CD4-positive, alpha-beta memory T cell (primary cell): ENCODE results near the gene ITPK1. TPM values are rescaled to one million over a fixed set of nuclear protein-coding genes. Genes with fewer than 3 reads are reported as not detected.
"Not testable (repeated sequence)": the region's sequence is repeated elsewhere in the genome, so short reads cannot be mapped to it uniquely, and the experiment has no call there.

ENCODE experiments used
- CTCF ChIA-PET: fragments of 350-600 bp; sonication (Branson Sonifier 250); formaldehyde crosslinking; loops from one replicate; lab custom pipeline; 2021; ENCODE audit warnings: inconsistent platforms; ENCODE audit not compliant: partially characterized antibody; lab: Charles Lee
- POLR2A ChIA-PET: fragments of 350-600 bp; sonication (Branson Sonifier 250); formaldehyde crosslinking; loops from one replicate; lab custom pipeline; 2021; ENCODE audit not compliant: partially characterized antibody; lab: Charles Lee
- DNase-seq, 5 donors: peaks; one replicate each; pipeline versions ENCODE4 v3.0.0 to v3.0.0-alpha.2; 2020 to 2022; ENCODE audit warnings: mixed read lengths in 1 of 5
- H3K27ac ChIP-seq: one replicate; pipeline ENCODE4 v1.7.0; 2013; ENCODE audit warnings: low read depth, low read length
- H3K27me3 ChIP-seq: 2 replicates; pipeline ENCODE4 v1.7.0; 2013; ENCODE audit warnings: mild to moderate bottlenecking, low read length, moderate library complexity; ENCODE audit not compliant: insufficient read depth
- H3K36me3 ChIP-seq: 2 replicates; pipeline ENCODE4 v1.7.0; 2013; ENCODE audit warnings: mild to moderate bottlenecking, low read length, moderate library complexity; ENCODE audit not compliant: insufficient read depth
- H3K4me1 ChIP-seq: 2 replicates; pipeline ENCODE4 v1.7.0; 2013; ENCODE audit warnings: mild to moderate bottlenecking, low read length, moderate library complexity; ENCODE audit not compliant: insufficient read depth
- H3K4me3 ChIP-seq, 2 donors: one replicate each; pipeline ENCODE4 v1.7.0; 2013; ENCODE audit warnings: low read length in 2 of 2, mild to moderate bottlenecking in 1 of 2
- H3K9me3 ChIP-seq, 2 donors: one replicate each; pipeline ENCODE4 v1.7.0; 2013; ENCODE audit warnings: low read length in 2 of 2, control low read depth in 1 of 2; ENCODE audit not compliant: control insufficient read depth in 1 of 2
- H3K27ac Mint-ChIP-seq, 7 donors: one replicate each; pipeline ENCODE4 v1.8.0; 2020 to 2021; ENCODE audit warnings: mixed read lengths in 7 of 7, mild to moderate bottlenecking in 6 of 7, inconsistent platforms in 3 of 7, moderate library complexity in 3 of 7
- H3K27me3 Mint-ChIP-seq, 2 donors: one replicate each; pipeline ENCODE4 v1.8.0; 2020 to 2021; ENCODE audit warnings: mixed read lengths in 2 of 2
- H3K36me3 Mint-ChIP-seq, 2 donors: one replicate each; pipeline ENCODE4 v1.8.0; 2020 to 2021; ENCODE audit warnings: mixed read lengths in 2 of 2, inconsistent platforms in 1 of 2, mild to moderate bottlenecking in 1 of 2
- H3K4me1 Mint-ChIP-seq, 4 donors: one replicate each; pipeline ENCODE4 v1.8.0; 2020 to 2021; ENCODE audit warnings: mixed read lengths in 4 of 4, mild to moderate bottlenecking in 1 of 4
- H3K4me3 Mint-ChIP-seq, 8 donors: one replicate each; pipeline ENCODE4 v1.8.0; 2020 to 2021; ENCODE audit warnings: mixed read lengths in 8 of 8, mild to moderate bottlenecking in 7 of 8, moderate library complexity in 6 of 8, inconsistent platforms in 3 of 8
- H3K9me3 Mint-ChIP-seq, 8 donors: one replicate each; pipeline ENCODE4 v1.8.0; 2020 to 2021; ENCODE audit warnings: mixed read lengths in 8 of 8, mild to moderate bottlenecking in 5 of 8, inconsistent platforms in 3 of 8, moderate library complexity in 1 of 8
- intact Hi-C: fragments of 100-400 bp; cut with micrococcal nuclease; formaldehyde crosslinking; loops from one replicate; pipeline ENCODE4 v1.15.1; 2023
- polyA plus RNA-seq, 2 donors: library from polyadenylated mRNA; unstranded; fragments of 300-500 nt; fragmentation: Illumina TruSeq; gene quantifications; one replicate each; pipeline ENCODE4 v1.2.3, GENCODE V29; 2021
- total RNA-seq, 2 experiments: library from RNA; stranded (reverse); gene quantifications; one replicate each; pipeline ENCODE4 v1.2.3, GENCODE V29; 2021

The ITPK1 gene
- total and polyA plus RNA-seq, 4 experiments from 2014 or later = 12.5 to 30.0 (median 26.9) TPM

GRCh38 chr14:93132472-93133065 lies 16.8 kb upstream of the ITPK1 start:
- no peak overlapping the region for H3K27ac ChIP-seq
- no peaks in the 10 kb centered on the region for H3K9me3 Mint-ChIP-seq
- POLR2A ChIA-PET = interaction anchor here (0.6 to 2.3 kb wide), 4 partner anchors 15 to 178 kb away, joined by 3 to 11 read pairs (median 8); partner anchors contain the start of gene ITPK1
- H3K4me3 ChIP-seq = no peak overlapping the region
- no peaks in the 10 kb centered on the region for H3K4me1 Mint-ChIP-seq
- H3K4me3 Mint-ChIP-seq = no peak overlapping the region
- H3K4me1 ChIP-seq = no peaks in the 10 kb centered on the region
- DNase-seq = peak in 2 of 5 donors; percentile 19 to 22
- no peaks in the 10 kb centered on the region for H3K36me3 ChIP-seq
- H3K27me3 Mint-ChIP-seq = no peaks in the 10 kb centered on the region
- no peaks in the 10 kb centered on the region for H3K9me3 ChIP-seq
- H3K27ac Mint-ChIP-seq = no peak overlapping the region
- H3K27me3 ChIP-seq = no peaks in the 10 kb centered on the region
- no peaks in the 10 kb centered on the region for H3K36me3 Mint-ChIP-seq
- intact Hi-C loops = loop anchor here (1.0 to 10.0 kb wide), 2 partner anchors 19 to 298 kb away; no protein-coding TSS in a partner anchor
- CTCF ChIA-PET = interaction anchor here (0.9 to 6.3 kb wide), 14 partner anchors 8 to 184 kb away, joined by 3 to 105 read pairs (median 4); partner anchors contain the start of gene ITPK1

GRCh38 chr14:93131257-93131820 lies 15.6 kb upstream of the ITPK1 start:
- H3K9me3 Mint-ChIP-seq, H3K27me3 ChIP-seq, H3K4me1 Mint-ChIP-seq, DNase-seq, H3K4me3 ChIP-seq, H3K4me3 Mint-ChIP-seq, H3K27me3 Mint-ChIP-seq, H3K27ac ChIP-seq, H3K36me3 Mint-ChIP-seq, H3K36me3 ChIP-seq, H3K4me1 ChIP-seq, H3K9me3 ChIP-seq: not testable (repeated sequence)
- intact Hi-C loops = loop anchor here (10.0 kb wide), 1 partner anchor 297 kb away; no protein-coding TSS in a partner anchor
- POLR2A ChIA-PET = interaction anchor here (2.3 kb wide), 2 partner anchors 16 to 18 kb away, joined by 10 to 11 read pairs; partner anchors contain the start of gene ITPK1
- CTCF ChIA-PET = interaction anchor here (1.1 to 6.3 kb wide), 4 partner anchors 12 to 182 kb away, joined by 4 to 105 read pairs (median 23); partner anchors contain the start of gene ITPK1
- peak overlapping the region in 1 of 7 donors; percentile 35 for H3K27ac Mint-ChIP-seq

- Histone ChIP-seq H3K4me1 (no peaks in the 10 kb centered on the region), H3K36me3 (no peaks in the 10 kb centered on the region), H3K27me3 (no peaks in the 10 kb centered on the region), H3K27ac (no peak overlapping the region), H3K9me3 (no peaks in the 10 kb centered on the region), H3K4me3 (no peak overlapping the region)
- Mint-ChIP-seq H3K36me3 (no peaks in the 10 kb centered on the region), H3K27me3 (no peaks in the 10 kb centered on the region), H3K27ac (peak overlapping the region in 1 of 7 donors; percentile 53), H3K4me1 (no peaks in the 10 kb centered on the region), H3K9me3 (no peaks in the 10 kb centered on the region), H3K4me3 (no peak overlapping the region)
- intact Hi-C loops = no loop called here
- CTCF ChIA-PET = interaction anchor here (6.3 kb wide), 1 partner anchor 15 kb away, joined by 105 read pairs; the partner anchor contains the start of gene ITPK1
- POLR2A ChIA-PET = no interaction called here
- DNase-seq = no peak
These were observed 13.2 kb upstream of the ITPK1 start for GRCh38 chr14:93128725-93129459.

GRCh38 chr14:93126111-93126510 lies 10.4 kb upstream of the ITPK1 start:
- H3K36me3 ChIP-seq = no peaks in the 10 kb centered on the region
- no peaks in the 10 kb centered on the region for H3K27me3 ChIP-seq
- no peak for DNase-seq
- no peaks in the 10 kb centered on the region for H3K9me3 ChIP-seq
- H3K4me3 Mint-ChIP-seq = no peak overlapping the region
- no peak overlapping the region for H3K27ac Mint-ChIP-seq
- H3K4me3 ChIP-seq = no peak overlapping the region
- no peaks in the 10 kb centered on the region for H3K27me3 Mint-ChIP-seq
- ChIA-PET POLR2A (interaction anchor here (1.1 kb wide), 1 partner anchor 11 kb away, joined by 3 read pairs; the partner anchor contains the start of gene ITPK1), CTCF (interaction anchor here (0.9 to 1.4 kb wide), 3 partner anchors 10 to 13 kb away, joined by 3 to 10 read pairs (median 3); no protein-coding TSS in a partner anchor)
- no peaks in the 10 kb centered on the region for H3K9me3 Mint-ChIP-seq
- no peaks in the 10 kb centered on the region for H3K36me3 Mint-ChIP-seq
- no peaks in the 10 kb centered on the region for H3K4me1 Mint-ChIP-seq
- H3K4me1 ChIP-seq = no peaks in the 10 kb centered on the region
- intact Hi-C loops = no loop called here
- no peak overlapping the region for H3K27ac ChIP-seq

GRCh38 chr14:93122826-93123225 lies 7.1 kb upstream of the ITPK1 start:
- intact Hi-C loops = no loop called here
- POLR2A ChIA-PET = no interaction called here
- DNase-seq = no peak
- Mint-ChIP-seq H3K4me3 (no peak overlapping the region), H3K9me3 (no peaks in the 10 kb centered on the region), H3K36me3 (no peaks in the 10 kb centered on the region), H3K27me3 (no peaks in the 10 kb centered on the region), H3K4me1 (no peaks in the 10 kb centered on the region), H3K27ac (no peak overlapping the region)
- H3K27ac ChIP-seq = no peak overlapping the region
- CTCF ChIA-PET = interaction anchor here (1.0 to 1.5 kb wide), 3 partner anchors 10 to 11 kb away, joined by 3 to 5 read pairs (median 3); no protein-coding TSS in a partner anchor
- no peaks in the 10 kb centered on the region for H3K36me3 ChIP-seq
- H3K4me1 ChIP-seq = no peaks in the 10 kb centered on the region
- no peak overlapping the region for H3K4me3 ChIP-seq
- H3K9me3 ChIP-seq = no peaks in the 10 kb centered on the region
- no peaks in the 10 kb centered on the region for H3K27me3 ChIP-seq

- H3K27me3 ChIP-seq = no peaks in the 10 kb centered on the region
- ChIA-PET CTCF (interaction anchor here (0.7 to 5.9 kb wide), 3 partner anchors 8 to 11 kb away, joined by 3 to 40 read pairs (median 5); no protein-coding TSS in a partner anchor), POLR2A (no interaction called here)
- no peaks in the 10 kb centered on the region for H3K9me3 ChIP-seq
- no peak overlapping the region for H3K4me3 ChIP-seq
- no peaks in the 10 kb centered on the region for H3K36me3 ChIP-seq
- Mint-ChIP-seq H3K4me3 (no peak overlapping the region), H3K9me3 (no peaks in the 10 kb centered on the region), H3K27ac (peak overlapping the region in 1 of 7 donors; percentile 3), H3K4me1 (peaks cover 0 to 7% (median 3%) of the 10 kb centered on the region in 4 donors), H3K36me3 (no peaks in the 10 kb centered on the region), H3K27me3 (no peaks in the 10 kb centered on the region)
- intact Hi-C loops = no loop called here
- no peak for DNase-seq
- peaks cover 7% of the 10 kb centered on the region for H3K4me1 ChIP-seq
- H3K27ac ChIP-seq = no peak overlapping the region
These were observed 5.5 kb upstream of the ITPK1 start for GRCh38 chr14:93121030-93121834.
